BLaER1 (cell line): ENCODE measurements around the gene PSMB5.

Experiments
- H3K27ac ChIP-seq: shearing (Covaris generic); formaldehyde crosslinking; 2 replicates; pipeline ENCODE4 v1.8.1; 2022
- H3K27me3 ChIP-seq: shearing (Covaris generic); formaldehyde crosslinking; 2 replicates; pipeline ENCODE4 v1.8.1; 2022
- H3K36me3 ChIP-seq: shearing (Covaris generic); formaldehyde crosslinking; 2 replicates; pipeline ENCODE4 v1.8.1; 2022
- H3K4me1 ChIP-seq: shearing (Covaris generic); formaldehyde crosslinking; 2 replicates; pipeline ENCODE4 v1.8.1; 2022
- H3K4me2 ChIP-seq: shearing (Covaris generic); formaldehyde crosslinking; 2 replicates; pipeline ENCODE4 v1.8.1; 2022
- H3K4me3 ChIP-seq: shearing (Covaris generic); formaldehyde crosslinking; 2 replicates; pipeline ENCODE4 v1.8.1; 2022
- H3K9ac ChIP-seq: shearing (Covaris generic); formaldehyde crosslinking; 2 replicates; pipeline ENCODE4 v1.8.1; 2022
- H3K9me3 ChIP-seq: shearing (Covaris generic); formaldehyde crosslinking; 2 replicates; pipeline ENCODE4 v1.8.1; 2022
- H4K20me1 ChIP-seq: shearing (Covaris generic); formaldehyde crosslinking; 2 replicates; pipeline ENCODE4 v1.8.1; 2022
- Cebpa-rat ChIP-seq: shearing (Covaris generic); IDR thresholded peaks from 2 replicates; pipeline ENCODE4 v1.8.1; 2022

The PSMB5 gene

GRCh38 chr14:23054000-23054811 is 19.5 kb upstream of the PSMB5 start:
- Histone ChIP-seq H3K36me3 (peaks cover 19% of the 10 kb centered on the region), H3K4me2 (no peak overlapping the region), H3K9ac (no peak overlapping the region), H3K4me3 (no peak overlapping the region), H3K9me3 (no peaks in the 10 kb centered on the region), H3K4me1 (peaks cover 36% of the 10 kb centered on the region), H3K27me3 (0 out of 2 replicates have a peak, but pooled peaks cover 7% of the 10 kb centered on the region), H3K27ac (no peak overlapping the region), H4K20me1 (peaks cover 17% of the 10 kb centered on the region)
- no peak for TF ChIP-seq Cebpa-rat

- Histone ChIP-seq H3K9ac (no peak overlapping the region), H3K4me2 (no peak overlapping the region), H3K27me3 (0 out of 2 replicates have a peak, but pooled peaks cover 7% of the 10 kb centered on the region), H4K20me1 (peaks cover 9% of the 10 kb centered on the region), H3K4me1 (peaks cover 28% of the 10 kb centered on the region), H3K9me3 (no peaks in the 10 kb centered on the region), H3K4me3 (no peak overlapping the region), H3K27ac (no peak overlapping the region), H3K36me3 (peaks cover 18% of the 10 kb centered on the region)
- no peak for TF ChIP-seq Cebpa-rat
These were observed 18.7 kb upstream of the PSMB5 start for GRCh38 chr14:23053426-23053825.

- Histone ChIP-seq H3K27me3 (0 out of 2 replicates have a peak, but pooled peaks cover 7% of the 10 kb centered on the region), H4K20me1 (peaks cover 1% of the 10 kb centered on the region), H3K36me3 (peaks cover 23% of the 10 kb centered on the region), H3K4me2 (no peak overlapping the region), H3K4me3 (no peak overlapping the region), H3K4me1 (peaks cover 22% of the 10 kb centered on the region), H3K9ac (no peak overlapping the region), H3K27ac (no peak overlapping the region), H3K9me3 (no peaks in the 10 kb centered on the region)
- TF ChIP-seq Cebpa-rat, result no peak
These were observed 18.0 kb upstream of the PSMB5 start for GRCh38 chr14:23052671-23053070.

- H3K36me3 ChIP-seq, result peaks cover 25% of the 10 kb centered on the region
- no peak for TF ChIP-seq Cebpa-rat
- no peaks in the 10 kb centered on the region for H3K9me3 ChIP-seq
- H3K27ac ChIP-seq, result no peak overlapping the region
- H3K27me3 ChIP-seq, result 0 out of 2 replicates have a peak, but pooled peaks cover 7% of the 10 kb centered on the region
- H4K20me1 ChIP-seq, result no peaks in the 10 kb centered on the region; the same call in 1 of the 2 replicates
- no peak overlapping the region for H3K4me3 ChIP-seq
- H3K4me1 ChIP-seq, result peaks cover 21% of the 10 kb centered on the region
- no peak overlapping the region for H3K4me2 ChIP-seq
- no peak overlapping the region for H3K9ac ChIP-seq
These were observed 17.5 kb upstream of the PSMB5 start for GRCh38 chr14:23052182-23052623.

- Histone ChIP-seq H3K4me2 (no peak overlapping the region), H3K4me3 (no peak overlapping the region), H3K27me3 (no peaks in the 10 kb centered on the region), H4K20me1 (no peaks in the 10 kb centered on the region; the same call in 1 of the 2 replicates), H3K27ac (no peak overlapping the region), H3K9ac (no peak overlapping the region), H3K9me3 (no peaks in the 10 kb centered on the region), H3K36me3 (peaks cover 25% of the 10 kb centered on the region), H3K4me1 (peaks cover 13% of the 10 kb centered on the region)
- TF ChIP-seq Cebpa-rat, result no peak
These were observed 16.7 kb upstream of the PSMB5 start for GRCh38 chr14:23051141-23052057.

- Histone ChIP-seq H3K9me3 (no peaks in the 10 kb centered on the region), H3K27ac (no peak overlapping the region), H3K4me3 (no peak overlapping the region), H3K36me3 (peaks cover 25% of the 10 kb centered on the region), H3K4me1 (no peaks in the 10 kb centered on the region; the same call in 1 of the 2 replicates), H4K20me1 (no peaks in the 10 kb centered on the region), H3K27me3 (no peaks in the 10 kb centered on the region), H3K9ac (no peak overlapping the region), H3K4me2 (no peak overlapping the region)
- no peak for TF ChIP-seq Cebpa-rat
These were observed 14.3 kb upstream of the PSMB5 start for GRCh38 chr14:23049011-23049410.

- H3K4me2 ChIP-seq, result no peak overlapping the region
- H4K20me1 ChIP-seq, result no peaks in the 10 kb centered on the region
- H3K4me3 ChIP-seq, result no peak overlapping the region
- no peaks in the 10 kb centered on the region; the same call in 1 of the 2 replicates for H3K4me1 ChIP-seq
- no peaks in the 10 kb centered on the region for H3K9me3 ChIP-seq
- H3K27ac ChIP-seq, result no peak overlapping the region
- H3K36me3 ChIP-seq, result peaks cover 23% of the 10 kb centered on the region
- 0 out of 2 replicates have a peak overlapping the region, but pooled peaks have one; percentile 19 for H3K9ac ChIP-seq
- TF ChIP-seq Cebpa-rat, result no peak
- no peaks in the 10 kb centered on the region for H3K27me3 ChIP-seq
These were observed 13.3 kb upstream of the PSMB5 start for GRCh38 chr14:23047751-23048693.

- no peak overlapping the region for H3K27ac ChIP-seq
- 0 out of 2 replicates have a peak overlapping the region, but pooled peaks have one; percentile 19 for H3K9ac ChIP-seq
These were observed 12.4 kb upstream of the PSMB5 start for GRCh38 chr14:23047034-23047634.

More at GRCh38 chr14:23047034-23047634, 12.4 kb upstream of the PSMB5 start:
- no peak for TF ChIP-seq Cebpa-rat
- H3K9me3 ChIP-seq, result no peaks in the 10 kb centered on the region
- no peaks in the 10 kb centered on the region; the same call in 1 of the 2 replicates for H3K4me1 ChIP-seq
- H4K20me1 ChIP-seq, result no peaks in the 10 kb centered on the region
- peaks cover 22% of the 10 kb centered on the region for H3K36me3 ChIP-seq
- no peak overlapping the region for H3K4me2 ChIP-seq
- H3K27me3 ChIP-seq, result no peaks in the 10 kb centered on the region
- H3K4me3 ChIP-seq, result no peak overlapping the region
